Parathyroid adenoma (tissue), 2 donors: ENCODE measurements around the gene MAP3K5.

Source experiments
- H2AFZ ChIP-seq: fragments of 300-600 bp; sonication (generic); one replicate; pipeline ENCODE4 v1.7.0; 2017; ENCODE audit warnings: antibody characterized with exemption, mild to moderate bottlenecking
- H3K27ac ChIP-seq: fragments of 300-600 bp; sonication (generic); one replicate; pipeline ENCODE4 v1.7.0; 2017
- H3K27me3 ChIP-seq: fragments of 300-600 bp; sonication (generic); one replicate; pipeline ENCODE4 v1.7.0; 2017; ENCODE audit warnings: low read length; ENCODE audit not compliant: control insufficient read depth, insufficient read depth
- H3K36me3 ChIP-seq: fragments of 300-600 bp; sonication (generic); one replicate; pipeline ENCODE4 v1.7.0; 2017; ENCODE audit warnings: low read length; ENCODE audit not compliant: control insufficient read depth, insufficient read depth
- H3K4me1 ChIP-seq: fragments of 300-600 bp; sonication (generic); one replicate; pipeline ENCODE4 v1.7.0; 2017; ENCODE audit warnings: control low read depth
- H3K4me2 ChIP-seq: fragments of 300-600 bp; sonication (generic); one replicate; pipeline ENCODE4 v1.7.0; 2017; ENCODE audit warnings: low read length
- H3K4me3 ChIP-seq: fragments of 300-600 bp; sonication (generic); one replicate; pipeline ENCODE4 v1.7.0; 2017; ENCODE audit warnings: low read depth, low read length
- H3K79me2 ChIP-seq: fragments of 300-600 bp; sonication (generic); one replicate; pipeline ENCODE4 v1.7.0; 2017; ENCODE audit warnings: control low read depth
- H3K9ac ChIP-seq: fragments of 300-600 bp; sonication (generic); one replicate; pipeline ENCODE4 v1.7.0; 2017; ENCODE audit warnings: mild to moderate bottlenecking
- H3K9me3 ChIP-seq: fragments of 300-600 bp; sonication (generic); one replicate; pipeline ENCODE4 v1.7.0; 2017; ENCODE audit warnings: low read length; ENCODE audit not compliant: control insufficient read depth
- TF ChIP-seq, protein P1 (sequence below): fragments of 300-600 bp; sonication (generic); IDR thresholded peaks from one replicate; pipeline ENCODE4 v1.7.0; 2017; ENCODE audit warnings: antibody characterized with exemption, mild to moderate bottlenecking
- donor health status: primary hyperparathyroidism.

Gene MAP3K5

DNA sequence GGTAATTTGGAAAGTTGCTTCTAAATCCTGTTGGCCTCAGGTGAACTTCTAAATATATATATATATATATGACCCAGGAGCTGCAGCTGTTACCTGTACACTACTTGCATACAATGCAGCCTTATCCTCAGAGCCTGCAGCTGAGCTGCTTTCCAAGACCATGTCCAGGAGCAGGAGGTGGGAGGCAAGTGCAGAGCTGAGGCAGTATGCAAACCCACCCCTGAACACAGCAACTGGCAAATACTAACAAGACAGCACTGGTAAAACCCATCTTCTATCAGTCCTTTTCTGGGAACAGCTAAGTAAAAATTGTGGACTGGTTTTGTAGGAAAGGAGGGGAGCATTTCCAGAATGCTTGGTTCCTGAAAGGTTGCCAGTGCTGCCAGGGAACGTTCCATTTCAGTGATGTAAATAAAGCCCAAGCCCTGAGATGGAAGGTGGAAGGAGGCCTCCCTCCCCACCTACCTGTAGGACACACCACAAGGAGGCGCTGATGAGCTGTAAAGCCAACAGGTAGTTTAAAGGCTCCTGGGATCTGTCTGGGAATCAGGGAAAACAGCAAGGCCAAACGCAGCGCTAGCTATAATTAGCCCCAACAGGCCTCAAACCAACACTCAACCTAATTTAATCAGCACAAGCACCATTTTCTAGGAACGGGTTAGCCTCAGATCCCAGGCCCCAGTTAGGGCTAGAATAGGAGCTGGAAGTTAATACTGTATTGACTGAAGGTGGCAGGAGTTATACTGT, 148.3 kb downstream of the MAP3K5 start:
- no peak overlapping the region for H3K9ac ChIP-seq

DNA sequence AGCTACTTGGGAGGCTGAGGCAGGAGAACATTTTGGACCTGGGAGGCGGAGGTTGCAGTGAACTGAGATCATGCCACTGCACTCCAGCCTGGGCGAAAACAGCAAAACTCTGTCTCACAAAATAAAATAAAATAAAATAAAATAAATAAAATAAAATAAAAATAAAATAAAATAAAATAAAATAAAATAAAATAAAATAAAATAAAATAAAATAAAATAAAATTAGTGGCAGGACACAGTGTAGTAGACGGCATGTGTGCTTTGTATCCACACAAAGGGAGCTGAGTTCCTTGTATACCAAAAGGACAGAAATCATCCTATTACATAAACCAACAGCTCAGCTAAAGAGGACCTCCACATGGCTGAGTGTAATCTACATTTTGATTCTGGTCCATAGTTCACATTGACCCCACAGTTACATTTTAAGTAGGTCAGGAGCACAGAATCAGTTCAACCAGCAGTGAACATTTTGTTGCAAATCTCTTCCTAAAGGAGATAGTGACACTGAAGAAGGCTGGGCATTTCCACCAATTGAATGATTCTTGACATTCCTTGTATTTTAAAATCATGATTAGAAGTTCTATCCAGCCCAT, 150.3 kb downstream of the MAP3K5 start:
- Histone ChIP-seq H3K4me2 (no peak overlapping the region), H3K4me3 (no peak overlapping the region), H3K36me3 (no peaks in the 10 kb centered on the region), H3K4me1 (no peaks in the 10 kb centered on the region), H3K79me2 (no peaks in the 10 kb centered on the region), H3K9me3 (no peaks in the 10 kb centered on the region), H3K27ac (no peak overlapping the region), H3K27me3 (no peaks in the 10 kb centered on the region), H3K9ac (no peak overlapping the region), H2AFZ (no peak overlapping the region)
- TF ChIP-seq, protein P1, sequence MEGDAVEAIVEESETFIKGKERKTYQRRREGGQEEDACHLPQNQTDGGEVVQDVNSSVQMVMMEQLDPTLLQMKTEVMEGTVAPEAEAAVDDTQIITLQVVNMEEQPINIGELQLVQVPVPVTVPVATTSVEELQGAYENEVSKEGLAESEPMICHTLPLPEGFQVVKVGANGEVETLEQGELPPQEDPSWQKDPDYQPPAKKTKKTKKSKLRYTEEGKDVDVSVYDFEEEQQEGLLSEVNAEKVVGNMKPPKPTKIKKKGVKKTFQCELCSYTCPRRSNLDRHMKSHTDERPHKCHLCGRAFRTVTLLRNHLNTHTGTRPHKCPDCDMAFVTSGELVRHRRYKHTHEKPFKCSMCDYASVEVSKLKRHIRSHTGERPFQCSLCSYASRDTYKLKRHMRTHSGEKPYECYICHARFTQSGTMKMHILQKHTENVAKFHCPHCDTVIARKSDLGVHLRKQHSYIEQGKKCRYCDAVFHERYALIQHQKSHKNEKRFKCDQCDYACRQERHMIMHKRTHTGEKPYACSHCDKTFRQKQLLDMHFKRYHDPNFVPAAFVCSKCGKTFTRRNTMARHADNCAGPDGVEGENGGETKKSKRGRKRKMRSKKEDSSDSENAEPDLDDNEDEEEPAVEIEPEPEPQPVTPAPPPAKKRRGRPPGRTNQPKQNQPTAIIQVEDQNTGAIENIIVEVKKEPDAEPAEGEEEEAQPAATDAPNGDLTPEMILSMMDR: no peak

More for the DNA sequence above, 148.3 kb downstream of the MAP3K5 start:
- TF ChIP-seq, protein P1: peak; percentile 73
- Histone ChIP-seq H3K79me2 (no peaks in the 10 kb centered on the region), H3K4me3 (no peak overlapping the region), H2AFZ (no peak overlapping the region), H3K27me3 (no peaks in the 10 kb centered on the region), H3K27ac (no peak overlapping the region), H3K4me2 (no peak overlapping the region), H3K9me3 (no peaks in the 10 kb centered on the region), H3K36me3 (no peaks in the 10 kb centered on the region), H3K4me1 (no peaks in the 10 kb centered on the region)

DNA sequence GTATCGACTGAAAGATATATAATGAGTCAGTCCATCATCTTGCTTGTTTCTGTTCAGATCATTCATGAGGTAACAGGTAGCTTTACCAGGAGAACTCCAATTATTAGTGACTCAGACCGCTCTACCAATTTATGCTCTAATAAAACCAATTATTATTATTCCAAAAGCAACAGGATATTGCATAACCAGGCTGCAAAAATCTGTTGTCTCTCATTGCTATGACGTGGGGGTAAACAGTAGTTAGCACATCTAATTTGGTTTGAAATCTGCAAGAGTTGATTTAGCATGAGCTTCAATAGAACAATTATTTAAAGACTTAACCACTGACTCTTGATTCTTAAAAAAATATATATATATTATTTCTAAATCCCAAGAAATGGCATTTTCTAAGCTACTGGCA, 151.1 kb downstream of the MAP3K5 start:
- Histone ChIP-seq H3K4me1 (no peaks in the 10 kb centered on the region), H3K4me3 (no peak overlapping the region), H3K27me3 (no peaks in the 10 kb centered on the region), H2AFZ (no peak overlapping the region), H3K9ac (no peak overlapping the region), H3K36me3 (no peaks in the 10 kb centered on the region), H3K79me2 (no peaks in the 10 kb centered on the region), H3K9me3 (no peaks in the 10 kb centered on the region), H3K4me2 (no peak overlapping the region), H3K27ac (no peak overlapping the region)
- TF ChIP-seq, protein P1: no peak

DNA sequence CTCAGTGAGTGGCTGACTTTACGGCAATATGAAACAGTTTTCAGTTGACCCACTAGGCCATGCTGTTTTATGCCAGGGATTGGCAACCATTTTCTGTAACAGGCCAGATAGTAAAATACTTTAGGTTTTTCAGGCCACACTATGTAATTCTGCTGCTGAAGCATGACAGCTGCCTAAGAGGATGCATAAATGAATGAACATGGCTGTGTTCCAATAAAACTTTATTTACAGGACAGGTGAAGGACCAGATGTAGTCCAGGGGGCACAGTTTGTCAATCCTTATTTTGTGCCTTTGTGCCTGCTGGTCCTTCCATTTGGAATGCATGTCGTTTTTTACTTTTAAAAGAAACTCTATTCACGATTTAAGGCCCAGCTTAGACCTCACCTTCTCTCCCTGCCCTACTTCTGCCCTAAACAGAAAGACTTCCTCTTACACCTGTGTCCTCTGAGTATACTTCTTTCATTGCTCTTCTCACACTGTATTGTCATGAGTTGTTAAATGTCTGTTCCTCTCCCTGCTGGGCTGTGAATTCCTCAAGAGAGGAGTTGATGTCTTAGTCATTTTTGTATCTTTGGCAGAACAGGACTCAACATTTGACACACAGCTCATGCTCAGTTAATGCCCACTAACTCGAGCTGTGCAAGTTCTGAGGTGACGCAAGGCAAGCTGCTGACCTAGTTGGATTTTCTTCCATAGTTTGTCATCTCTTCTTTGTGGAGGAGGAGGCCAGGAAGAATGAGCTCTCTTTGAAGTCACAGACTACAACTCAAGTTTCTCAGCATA, 152.0 kb downstream of the MAP3K5 start:
- Histone ChIP-seq H3K9me3 (no peaks in the 10 kb centered on the region), H3K4me1 (no peaks in the 10 kb centered on the region), H3K27ac (no peak overlapping the region), H3K36me3 (no peaks in the 10 kb centered on the region), H2AFZ (no peak overlapping the region), H3K9ac (no peak overlapping the region), H3K27me3 (no peaks in the 10 kb centered on the region), H3K4me3 (no peak overlapping the region), H3K79me2 (no peaks in the 10 kb centered on the region), H3K4me2 (no peak overlapping the region)
- TF ChIP-seq, protein P1: no peak
